ENCODE results near the gene IL10RB.
A peak's percentile ranks its signal among the peaks of the same experiment; 100 is the strongest.

Gene IL10RB

DNA sequence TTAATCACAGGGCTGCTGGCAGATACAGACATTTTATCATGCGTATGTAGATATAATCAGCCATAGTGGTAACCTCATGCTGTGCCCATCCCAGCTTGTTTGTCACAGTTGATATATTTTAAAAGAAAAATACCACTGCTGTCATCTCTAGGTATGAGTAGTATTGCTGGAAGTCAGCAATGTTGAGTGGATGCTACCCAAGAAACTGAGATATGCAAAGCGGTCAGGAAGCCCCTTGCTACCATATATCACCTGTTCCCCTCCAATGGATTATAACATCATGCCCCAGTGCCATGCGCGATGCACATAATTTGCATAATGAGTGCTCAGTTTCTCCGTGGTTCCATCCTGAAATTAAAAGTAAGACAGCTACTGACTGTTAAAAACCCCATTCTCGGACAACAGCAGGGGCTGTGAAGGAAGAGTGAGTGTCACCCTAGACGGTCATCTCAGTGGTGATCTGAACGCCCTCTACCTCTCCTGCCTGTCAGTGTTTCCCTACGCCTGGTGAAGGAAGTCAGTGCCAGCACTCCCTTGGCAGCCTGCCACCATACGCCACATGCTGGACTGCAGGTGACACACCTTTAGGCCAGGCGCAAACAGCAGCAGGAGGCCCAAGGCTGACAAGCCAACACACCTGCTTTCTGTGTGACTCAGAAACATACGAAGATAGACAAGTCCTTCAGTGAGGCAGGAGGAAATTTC, 2.7 kb downstream of the IL10RB start:
- peak; percentile 66 for DNase-seq

DNA sequence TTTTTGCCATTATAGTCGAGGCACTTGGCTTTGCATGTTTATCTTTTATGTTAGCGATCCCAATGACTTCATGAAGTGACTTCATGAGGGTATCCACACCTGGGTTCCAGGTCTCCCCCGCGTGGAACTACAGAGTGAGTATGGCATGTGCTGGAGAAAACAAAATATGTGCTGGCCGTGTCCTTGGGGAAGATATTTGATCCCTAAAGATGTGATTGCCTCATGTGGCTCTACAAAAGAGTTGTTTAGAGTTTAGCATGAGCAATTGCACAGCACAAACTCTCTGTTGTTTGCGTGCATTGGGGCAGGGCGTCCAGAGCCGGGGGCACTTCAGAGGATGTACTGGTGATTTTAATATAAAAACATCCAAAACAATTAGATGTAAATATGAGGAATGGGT, 4.8 kb downstream of the IL10RB start:
- DNase-seq = no peak

DNA sequence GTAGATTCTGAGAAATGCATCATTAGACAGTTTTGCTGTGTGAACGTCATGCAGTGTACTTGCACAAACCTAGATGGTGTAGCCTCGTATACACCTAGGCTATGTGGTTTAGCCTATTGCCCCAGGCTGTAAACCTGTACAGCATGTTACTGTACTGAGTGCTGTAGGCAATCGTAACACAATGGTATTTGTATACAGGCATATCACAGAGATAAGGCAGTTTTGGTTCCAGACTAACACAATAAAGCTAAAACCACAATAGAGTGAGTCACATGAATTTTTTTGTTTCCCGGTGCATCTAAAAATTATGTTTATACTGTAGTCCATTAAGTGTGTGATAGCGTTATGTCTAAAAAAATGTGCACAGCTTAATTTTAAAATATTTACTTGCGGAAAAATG, 6.9 kb downstream of the IL10RB start:
- DNase-seq = no peak

- DNase-seq = no peak
Observed at GRCh38 chr21:33278721-33279120, 12.6 kb downstream of the IL10RB start.

GRCh38 chr21:33279330-33279820, 13.2 kb downstream of the IL10RB start:
- DNase-seq = no peak

- no peak for DNase-seq
Observed at GRCh38 chr21:33281096-33281652, 15.0 kb downstream of the IL10RB start.

GRCh38 chr21:33283203-33283602, 17.0 kb downstream of the IL10RB start:
- no peak for DNase-seq

- DNase-seq = no peak
Observed at GRCh38 chr21:33286076-33286475, 19.9 kb downstream of the IL10RB start.

DNA sequence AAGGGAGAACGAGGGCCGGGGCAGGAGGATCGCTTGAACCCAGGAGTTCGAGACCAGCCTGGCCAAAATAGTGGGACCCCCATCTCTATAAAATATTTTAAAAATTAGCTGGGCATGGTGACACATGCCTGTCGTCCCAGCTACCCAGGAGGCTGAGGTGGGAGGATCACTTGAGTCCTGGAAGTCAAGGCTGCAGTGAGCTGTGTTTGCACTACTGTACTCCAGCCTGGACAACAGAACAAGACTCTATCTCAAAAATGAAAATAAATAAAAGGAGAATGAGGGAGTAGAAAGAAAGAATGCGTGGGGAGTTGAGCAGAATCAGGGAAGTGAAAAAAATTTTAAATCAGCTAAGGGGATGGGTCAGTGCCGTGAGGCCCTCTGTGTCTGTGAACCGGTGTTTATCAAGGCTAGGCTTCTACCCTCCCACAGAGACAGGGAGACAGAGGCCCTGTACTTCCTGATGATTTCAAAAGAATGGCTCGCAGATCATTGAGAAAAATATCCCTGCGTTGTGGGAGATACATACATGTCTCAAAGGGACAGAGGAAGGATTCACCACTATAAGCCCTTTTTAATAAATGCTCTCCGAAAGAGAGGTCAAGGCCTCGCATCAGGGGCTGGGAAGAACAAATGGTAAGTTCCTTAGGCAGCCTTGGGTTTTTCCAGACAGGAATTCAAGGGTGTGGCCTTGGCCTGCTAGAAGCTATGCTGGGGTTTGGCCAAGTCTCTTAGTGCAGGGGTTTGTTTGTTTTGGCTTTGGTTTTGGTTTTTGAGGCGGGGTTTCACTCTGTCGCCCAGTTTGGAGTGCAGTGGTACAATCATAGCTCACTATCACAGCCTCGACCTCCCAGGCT, 20.7 kb downstream of the IL10RB start:
- no peak for DNase-seq

DNA sequence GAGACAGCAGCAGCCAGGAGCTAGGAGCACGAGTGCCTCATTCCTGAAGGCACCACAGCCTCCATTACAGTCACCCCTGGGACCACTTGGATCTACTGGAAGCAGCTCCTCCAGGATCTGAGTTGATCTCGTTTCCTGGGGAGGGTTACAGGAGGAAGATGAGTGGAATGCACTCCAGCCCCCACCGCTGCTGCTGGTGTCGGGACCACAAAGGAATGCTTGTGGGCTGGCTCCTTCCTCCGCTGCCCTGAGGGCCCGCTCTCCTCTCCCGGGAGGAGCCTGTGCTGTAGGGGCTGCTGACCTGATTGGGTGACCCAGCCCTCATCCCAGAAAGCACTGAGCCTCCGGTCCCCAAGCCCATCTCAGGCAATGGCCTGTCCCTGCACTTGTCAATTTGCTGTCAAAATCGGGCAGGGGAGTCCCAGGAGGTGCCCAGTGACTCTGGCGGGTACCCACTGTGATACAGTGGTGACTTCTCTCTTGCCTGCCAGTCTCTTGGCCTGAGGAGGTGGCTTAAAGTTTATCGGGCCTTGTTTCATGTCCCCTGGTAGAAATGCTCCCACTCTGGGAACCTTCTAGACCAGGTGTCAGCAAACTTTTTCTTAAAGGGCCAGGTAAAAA, 23.1 kb downstream of the IL10RB start:
- no peak for DNase-seq

DNA sequence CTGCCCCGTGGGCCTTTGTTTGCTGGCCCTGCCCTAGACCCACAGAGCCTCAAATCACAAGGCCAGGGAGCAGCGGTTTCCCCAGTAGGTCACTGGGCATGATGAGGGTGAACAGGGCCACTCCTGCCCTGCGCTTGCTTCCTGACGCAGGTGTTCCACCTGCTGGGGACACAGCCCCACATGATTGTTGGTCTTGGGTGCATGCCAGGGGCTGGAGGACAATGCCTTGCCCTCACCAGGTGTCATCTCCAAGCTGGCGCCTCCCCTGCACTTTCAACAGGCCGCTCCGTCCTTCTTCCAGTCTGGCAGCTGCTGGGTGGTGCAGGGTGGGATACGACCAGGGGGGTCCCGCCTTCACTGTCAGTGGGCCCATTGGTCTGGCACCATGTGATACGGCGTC, 24.3 kb downstream of the IL10RB start:
- DNase-seq = no peak

GRCh38 chr21:33291686-33292085, 25.5 kb downstream of the IL10RB start:
- DNase-seq = no peak

GRCh38 chr21:33292724-33293123, 26.6 kb downstream of the IL10RB start:
- DNase-seq = no peak

- DNase-seq = no peak
Observed at GRCh38 chr21:33293136-33293535, 27.0 kb downstream of the IL10RB start.

DNA sequence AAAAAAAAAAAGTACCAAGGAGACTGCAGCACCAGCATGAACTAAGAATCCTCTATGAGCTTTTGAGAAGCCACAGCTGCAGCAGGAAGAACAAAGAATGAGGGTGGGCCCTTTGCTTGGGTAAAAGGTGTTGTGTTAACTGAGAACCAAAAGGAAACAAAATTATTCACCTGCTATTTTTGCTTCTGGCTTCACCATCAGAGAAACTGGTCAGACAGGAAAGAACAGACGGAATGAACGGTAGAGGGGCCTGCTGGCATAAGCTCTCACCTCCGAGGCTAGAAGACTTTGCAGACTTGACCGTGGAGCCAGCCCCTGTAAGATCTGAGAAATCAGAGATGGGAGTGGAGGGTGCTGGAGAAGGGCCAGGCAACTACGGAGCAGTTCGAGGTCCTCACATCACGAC, 27.6 kb downstream of the IL10RB start:
- no peak for DNase-seq

DNA sequence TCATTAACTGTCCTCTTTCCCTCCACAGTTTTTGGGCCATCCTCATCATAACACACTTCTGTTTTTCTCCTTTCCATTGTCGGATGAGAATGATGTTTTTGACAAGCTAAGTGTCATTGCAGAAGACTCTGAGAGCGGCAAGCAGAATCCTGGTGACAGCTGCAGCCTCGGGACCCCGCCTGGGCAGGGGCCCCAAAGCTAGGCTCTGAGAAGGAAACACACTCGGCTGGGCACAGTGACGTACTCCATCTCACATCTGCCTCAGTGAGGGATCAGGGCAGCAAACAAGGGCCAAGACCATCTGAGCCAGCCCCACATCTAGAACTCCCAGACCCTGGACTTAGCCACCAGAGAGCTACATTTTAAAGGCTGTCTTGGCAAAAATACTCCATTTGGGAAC, 30.0 kb downstream of the IL10RB start:
- DNase-seq = no peak

GRCh38 chr21:33299181-33299752, 33.1 kb downstream of the IL10RB start:
- DNase-seq = no peak

DNA sequence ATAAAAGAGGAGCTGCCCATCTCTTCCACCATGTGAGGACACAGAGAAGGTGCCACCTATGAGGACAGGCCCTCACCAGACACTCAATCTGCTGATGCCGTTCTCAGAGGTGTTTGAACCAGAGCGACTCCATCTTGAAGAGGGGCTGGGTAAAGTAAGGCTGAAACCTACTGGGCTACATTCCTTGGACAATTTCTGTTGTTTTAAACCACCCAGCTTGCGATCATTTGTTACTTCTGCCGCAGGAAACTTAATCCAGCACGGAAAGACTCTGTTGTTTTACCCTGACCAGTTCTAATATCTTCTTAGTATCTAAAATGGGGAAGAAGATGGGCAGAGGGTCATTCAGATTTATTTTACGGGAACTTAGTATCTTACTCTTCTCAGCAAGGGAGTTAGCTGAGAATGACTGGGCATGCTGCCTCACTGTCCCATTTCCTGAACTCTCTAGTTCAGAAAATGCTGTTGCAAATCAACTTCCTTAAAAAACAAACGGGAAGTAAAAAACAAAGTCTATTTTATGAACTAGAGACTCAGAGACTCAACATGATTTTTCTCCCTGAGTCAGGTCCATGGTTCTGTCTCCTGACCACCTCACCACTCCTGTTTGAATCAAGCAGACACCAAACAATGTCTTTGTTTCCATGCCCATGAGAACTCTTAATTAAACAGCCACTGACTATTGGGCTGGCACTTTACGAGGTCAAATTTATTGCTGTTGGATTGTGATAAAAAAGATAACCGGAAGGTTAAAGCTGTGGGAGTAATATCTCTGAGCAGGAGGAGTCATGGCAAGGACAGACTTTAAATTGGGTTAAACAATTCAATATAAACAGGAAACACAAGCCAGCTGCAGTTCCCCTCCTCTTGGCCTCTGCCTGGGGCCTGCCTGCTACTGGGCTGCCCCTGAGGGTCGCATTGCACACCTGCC, 34.8 kb downstream of the IL10RB start:
- no peak for DNase-seq

- no peak for DNase-seq
Observed at GRCh38 chr21:33301632-33302002, 35.5 kb downstream of the IL10RB start.

- no peak for DNase-seq
Observed at GRCh38 chr21:33302055-33302454, 35.9 kb downstream of the IL10RB start.

DNA sequence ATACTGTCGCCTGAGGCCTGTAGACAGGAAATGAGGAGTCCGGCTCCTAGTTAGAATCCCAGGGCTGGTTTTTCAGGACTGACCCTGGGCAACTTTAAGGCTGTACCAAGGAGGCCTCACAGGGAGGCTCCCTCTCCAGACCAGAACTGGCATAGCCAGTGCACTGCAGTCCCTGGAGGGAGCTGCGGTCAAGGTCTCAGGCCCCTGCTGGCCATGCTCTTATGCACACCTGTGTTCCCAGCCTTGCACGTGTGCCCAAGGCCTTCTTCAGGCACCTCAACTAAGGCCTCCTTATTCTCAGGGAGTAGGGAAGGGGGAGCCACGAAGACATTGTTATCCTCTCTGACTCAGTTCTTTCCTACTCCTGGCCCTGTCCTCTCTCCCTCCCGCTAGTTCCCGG, 36.6 kb downstream of the IL10RB start:
- no peak for DNase-seq

DNA sequence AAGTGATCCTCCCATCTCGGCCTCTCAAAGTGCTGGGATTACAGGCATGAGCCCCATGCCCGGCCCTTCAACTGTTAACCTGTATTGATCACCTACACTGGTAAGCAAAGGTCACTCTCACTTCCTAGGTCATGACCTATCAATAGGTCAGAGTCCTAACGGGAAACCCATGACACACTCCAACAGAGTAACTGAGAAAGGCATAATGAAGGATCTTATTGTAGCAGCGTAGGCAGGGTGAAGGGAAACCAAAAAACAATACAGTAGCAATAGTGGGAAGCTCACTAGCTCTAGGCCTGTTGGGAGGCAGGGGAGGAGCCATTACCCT, 39.1 kb downstream of the IL10RB start:
- no peak for DNase-seq
